Astrocyte (in vitro differentiated cells and primary cell): ENCODE results near the gene CNTNAP5. TPM values are rescaled to one million over a fixed set of nuclear protein-coding genes. Genes with fewer than 3 reads are reported as not detected.

ENCODE experiments used
- DNase-seq: peaks from one replicate; pipeline ENCODE4 v3.0.0-alpha.2; 2010; ENCODE audit warnings: low read depth
- FAIRE-seq: peaks from 2 replicates; lab custom pipeline; 2011; peaks lifted over from hg19 to GRCh38; lab: Jason Lieb, UNC
- H2AFZ ChIP-seq: 2 replicates; pipeline ENCODE4 v1.6.0; 2012; ENCODE audit warnings: low read depth, low read length, inconsistent platforms
- H3K27ac ChIP-seq: 2 replicates; pipeline ENCODE4 v1.5.1; 2011; ENCODE audit warnings: low read depth, low read length, inconsistent platforms
- H3K27me3 ChIP-seq: 2 replicates; pipeline ENCODE4 v1.6.0; 2011; ENCODE audit warnings: low read length, inconsistent platforms; ENCODE audit not compliant: insufficient read depth
- H3K36me3 ChIP-seq: 2 replicates; pipeline ENCODE4 v1.5.1; 2011; ENCODE audit warnings: low read length, inconsistent platforms; ENCODE audit not compliant: insufficient read depth
- H3K4me1 ChIP-seq: 2 replicates; pipeline ENCODE4 v1.5.1; 2011; ENCODE audit warnings: low read length, inconsistent platforms; ENCODE audit not compliant: insufficient read depth
- H3K4me2 ChIP-seq: 2 replicates; pipeline ENCODE4 v1.6.0; 2012; ENCODE audit warnings: low read length, inconsistent platforms
- H3K4me3 ChIP-seq: 2 replicates; pipeline ENCODE4 v1.5.1; 2011; ENCODE audit warnings: low read depth, mild to moderate bottlenecking, low read length, inconsistent platforms; ENCODE audit not compliant: insufficient read depth
- H3K79me2 ChIP-seq: 2 replicates; pipeline ENCODE4 v1.6.0; 2012; ENCODE audit warnings: mild to moderate bottlenecking, low read length, inconsistent platforms; ENCODE audit not compliant: insufficient read depth
- H3K9ac ChIP-seq: 2 replicates; pipeline ENCODE4 v1.6.0; 2012; ENCODE audit warnings: mild to moderate bottlenecking, low read length, inconsistent platforms
- H3K9me3 ChIP-seq: 2 replicates; pipeline ENCODE4 v1.5.1; 2012; ENCODE audit warnings: low read depth, mild to moderate bottlenecking, low read length, inconsistent platforms; ENCODE audit not compliant: insufficient read depth
- H4K20me1 ChIP-seq: 2 replicates; pipeline ENCODE4 v1.6.0; 2012; ENCODE audit warnings: low read length, inconsistent platforms; ENCODE audit not compliant: insufficient read depth
- H3K27ac Mint-ChIP-seq: one replicate; pipeline ENCODE4 v1.8.0; 2021; ENCODE audit warnings: mild to moderate bottlenecking, mixed read lengths; ENCODE audit not compliant: unreplicated experiment
- H3K27me3 Mint-ChIP-seq: one replicate; pipeline ENCODE4 v1.8.0; 2021; ENCODE audit warnings: low read depth, mixed read lengths; ENCODE audit not compliant: unreplicated experiment
- H3K36me3 Mint-ChIP-seq: one replicate; pipeline ENCODE4 v1.8.0; 2021; ENCODE audit warnings: low read depth, mixed read lengths; ENCODE audit not compliant: unreplicated experiment
- H3K4me1 Mint-ChIP-seq: one replicate; pipeline ENCODE4 v1.8.0; 2021; ENCODE audit warnings: low read depth, mixed read lengths; ENCODE audit not compliant: unreplicated experiment
- H3K4me3 Mint-ChIP-seq: one replicate; pipeline ENCODE4 v1.8.0; 2021; ENCODE audit warnings: mild to moderate bottlenecking, moderate library complexity, mixed read lengths; ENCODE audit not compliant: unreplicated experiment
- H3K9me3 Mint-ChIP-seq: one replicate; pipeline ENCODE4 v1.8.0; 2021; ENCODE audit warnings: mild to moderate bottlenecking, mixed read lengths; ENCODE audit not compliant: unreplicated experiment
- EZH2 ChIP-seq: IDR thresholded peaks from 2 replicates; pipeline ENCODE4 v1.6.1; 2012; ENCODE audit warnings: mild to moderate bottlenecking, low read length, inconsistent platforms; ENCODE audit not compliant: insufficient read depth
- total RNA-seq: library from RNA; stranded (reverse); gene quantifications from 2 replicates; pipeline ENCODE4 v1.2.1, GENCODE V29; 2021
- TF ChIP-seq, protein P1 (sequence below): IDR thresholded peaks from 2 replicates; pipeline ENCODE4 v1.5.1; 2011; ENCODE audit warnings: low read depth, mild to moderate bottlenecking, inconsistent platforms, low read length, moderate library complexity; ENCODE audit not compliant: insufficient read depth

Gene CNTNAP5
- total RNA-seq, 1 donor from 2014 or later: 0.30 TPM

DNA sequence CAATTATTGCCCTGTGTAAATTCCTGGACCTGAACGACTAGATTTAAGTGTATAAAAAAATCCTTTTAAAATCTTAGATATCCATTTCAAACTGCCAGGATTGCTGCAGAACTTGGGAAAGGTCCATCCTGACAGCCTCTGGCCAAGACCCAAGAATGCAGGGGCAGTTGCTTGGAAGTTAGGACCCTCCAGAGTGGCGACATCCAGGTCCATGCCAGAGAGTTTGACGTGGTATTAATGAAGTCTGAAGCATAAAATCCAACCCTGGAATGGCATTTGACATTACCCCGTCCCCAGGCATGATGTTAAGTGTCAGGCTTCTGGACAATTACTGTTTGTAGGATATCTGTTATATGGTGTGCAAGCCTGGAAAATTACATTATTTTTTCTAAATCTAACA, 810.2 kb downstream of the CNTNAP5 start:
- H3K27me3 ChIP-seq: no peaks in the 10 kb centered on the region
- no peak for TF ChIP-seq EZH2
- TF ChIP-seq, protein P1, sequence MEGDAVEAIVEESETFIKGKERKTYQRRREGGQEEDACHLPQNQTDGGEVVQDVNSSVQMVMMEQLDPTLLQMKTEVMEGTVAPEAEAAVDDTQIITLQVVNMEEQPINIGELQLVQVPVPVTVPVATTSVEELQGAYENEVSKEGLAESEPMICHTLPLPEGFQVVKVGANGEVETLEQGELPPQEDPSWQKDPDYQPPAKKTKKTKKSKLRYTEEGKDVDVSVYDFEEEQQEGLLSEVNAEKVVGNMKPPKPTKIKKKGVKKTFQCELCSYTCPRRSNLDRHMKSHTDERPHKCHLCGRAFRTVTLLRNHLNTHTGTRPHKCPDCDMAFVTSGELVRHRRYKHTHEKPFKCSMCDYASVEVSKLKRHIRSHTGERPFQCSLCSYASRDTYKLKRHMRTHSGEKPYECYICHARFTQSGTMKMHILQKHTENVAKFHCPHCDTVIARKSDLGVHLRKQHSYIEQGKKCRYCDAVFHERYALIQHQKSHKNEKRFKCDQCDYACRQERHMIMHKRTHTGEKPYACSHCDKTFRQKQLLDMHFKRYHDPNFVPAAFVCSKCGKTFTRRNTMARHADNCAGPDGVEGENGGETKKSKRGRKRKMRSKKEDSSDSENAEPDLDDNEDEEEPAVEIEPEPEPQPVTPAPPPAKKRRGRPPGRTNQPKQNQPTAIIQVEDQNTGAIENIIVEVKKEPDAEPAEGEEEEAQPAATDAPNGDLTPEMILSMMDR: no peak
- H3K4me2 ChIP-seq: no peak overlapping the region
- H3K4me3 Mint-ChIP-seq: no peak overlapping the region
- no peak overlapping the region for H3K27ac ChIP-seq
- H4K20me1 ChIP-seq: no peaks in the 10 kb centered on the region
- no peak for FAIRE-seq
- DNase-seq: no peak
- no peak overlapping the region for H3K4me3 ChIP-seq
- no peaks in the 10 kb centered on the region for H3K9me3 Mint-ChIP-seq
- H3K36me3 Mint-ChIP-seq: no peaks in the 10 kb centered on the region
- H3K9me3 ChIP-seq: no peaks in the 10 kb centered on the region
- no peak overlapping the region for H2AFZ ChIP-seq
- H3K27ac Mint-ChIP-seq: no peak overlapping the region
- no peaks in the 10 kb centered on the region for H3K27me3 Mint-ChIP-seq
- H3K4me1 ChIP-seq: no peaks in the 10 kb centered on the region
- peaks cover 25% of the 10 kb centered on the region for H3K4me1 Mint-ChIP-seq
- H3K9ac ChIP-seq: no peak overlapping the region
- H3K79me2 ChIP-seq: no peaks in the 10 kb centered on the region
- no peaks in the 10 kb centered on the region for H3K36me3 ChIP-seq

DNA sequence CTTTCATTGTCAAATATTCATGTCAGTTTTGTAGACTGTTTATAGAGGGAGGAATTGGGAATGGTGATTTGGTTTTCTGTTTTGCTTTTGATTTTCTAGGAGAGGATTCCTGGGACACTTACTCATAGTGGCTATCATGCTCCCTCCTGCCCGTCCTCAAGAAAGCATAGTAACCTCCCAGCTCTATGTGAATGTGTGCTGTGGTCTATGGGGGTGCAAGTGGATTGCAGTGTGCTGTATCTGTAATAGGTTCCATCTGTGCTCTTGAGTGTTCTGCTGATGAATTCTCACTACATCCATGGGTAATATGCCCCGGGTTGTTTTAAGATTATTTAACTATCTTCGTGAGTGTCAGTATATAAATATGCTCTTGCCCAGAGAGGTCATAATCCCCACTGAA, 811.3 kb downstream of the CNTNAP5 start:
- Histone ChIP-seq H3K27me3 (no peaks in the 10 kb centered on the region), H3K4me1 (no peaks in the 10 kb centered on the region), H3K79me2 (no peaks in the 10 kb centered on the region), H3K27ac (no peak overlapping the region), H3K9ac (no peak overlapping the region), H2AFZ (no peak overlapping the region), H3K9me3 (no peaks in the 10 kb centered on the region), H3K4me2 (no peak overlapping the region), H3K36me3 (no peaks in the 10 kb centered on the region), H4K20me1 (no peaks in the 10 kb centered on the region), H3K4me3 (no peak overlapping the region)
- Mint-ChIP-seq H3K4me3 (no peak overlapping the region), H3K4me1 (peaks cover 25% of the 10 kb centered on the region), H3K27me3 (no peaks in the 10 kb centered on the region), H3K27ac (peak overlapping the region; percentile 92), H3K9me3 (no peaks in the 10 kb centered on the region), H3K36me3 (no peaks in the 10 kb centered on the region)
- peak; percentile 70 for DNase-seq
- TF ChIP-seq EZH2: no peak
- TF ChIP-seq, protein P1: no peak
- no peak for FAIRE-seq

DNA sequence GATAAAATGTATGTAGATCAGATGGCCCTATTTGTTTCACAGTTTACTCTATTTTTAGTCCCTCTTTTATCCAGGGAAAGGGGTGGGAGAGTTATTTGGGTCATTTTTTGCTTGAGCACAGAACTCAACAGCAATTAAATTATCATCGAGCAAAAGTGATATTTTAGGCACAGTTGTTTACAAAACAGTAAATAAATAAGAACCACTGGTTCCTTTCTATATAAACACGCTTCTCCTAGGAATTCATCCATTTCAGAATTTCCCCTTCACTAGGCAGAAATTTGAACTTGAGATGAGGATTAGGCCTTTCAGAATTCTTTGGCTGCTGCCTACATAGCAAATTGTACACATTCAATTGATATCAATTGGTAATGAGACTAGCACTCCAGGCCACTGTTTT, 812.4 kb downstream of the CNTNAP5 start:
- Histone ChIP-seq H3K4me1 (no peaks in the 10 kb centered on the region), H2AFZ (no peak overlapping the region), H3K4me2 (no peak overlapping the region), H3K9ac (no peak overlapping the region), H3K79me2 (no peaks in the 10 kb centered on the region), H3K27ac (no peak overlapping the region), H3K27me3 (no peaks in the 10 kb centered on the region), H3K9me3 (no peaks in the 10 kb centered on the region), H3K36me3 (no peaks in the 10 kb centered on the region), H4K20me1 (no peaks in the 10 kb centered on the region), H3K4me3 (no peak overlapping the region)
- H3K36me3 Mint-ChIP-seq: no peaks in the 10 kb centered on the region
- DNase-seq (no peak), FAIRE-seq (no peak)
- no peak overlapping the region for H3K4me3 Mint-ChIP-seq
- H3K4me1 Mint-ChIP-seq: peaks cover 25% of the 10 kb centered on the region
- no peak for TF ChIP-seq EZH2
- TF ChIP-seq, protein P1: no peak
- H3K9me3 Mint-ChIP-seq: no peaks in the 10 kb centered on the region
- H3K27me3 Mint-ChIP-seq: no peaks in the 10 kb centered on the region
- peak overlapping the region; percentile 92 for H3K27ac Mint-ChIP-seq
